Measurements from ENCODE around the gene TOMM22.

DNA sequence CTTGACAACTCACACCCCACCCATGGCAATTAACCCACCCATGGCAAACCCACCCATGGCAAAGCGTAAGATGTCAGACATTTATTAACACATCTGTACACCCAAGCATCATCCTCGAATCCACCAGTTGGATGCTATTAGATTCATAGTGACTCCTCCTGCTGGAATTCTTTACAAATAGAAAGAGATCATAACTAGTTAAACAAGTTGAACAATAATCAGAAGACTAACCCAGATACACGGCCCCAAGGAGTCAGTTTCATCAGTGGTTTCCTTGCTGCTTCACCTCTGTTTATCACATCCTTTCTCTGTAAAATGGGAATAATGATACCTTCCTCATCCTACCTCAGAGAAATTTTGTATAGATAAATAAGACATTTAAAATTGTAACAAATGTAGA lies 29.1 kb downstream of the TOMM22 start:
- no peak for TF ChIP-seq NR1H2 (CRISPR knock-in tag; IDR thresholded peaks at IDR 0.05)
- TF ChIP-seq, protein P1, sequence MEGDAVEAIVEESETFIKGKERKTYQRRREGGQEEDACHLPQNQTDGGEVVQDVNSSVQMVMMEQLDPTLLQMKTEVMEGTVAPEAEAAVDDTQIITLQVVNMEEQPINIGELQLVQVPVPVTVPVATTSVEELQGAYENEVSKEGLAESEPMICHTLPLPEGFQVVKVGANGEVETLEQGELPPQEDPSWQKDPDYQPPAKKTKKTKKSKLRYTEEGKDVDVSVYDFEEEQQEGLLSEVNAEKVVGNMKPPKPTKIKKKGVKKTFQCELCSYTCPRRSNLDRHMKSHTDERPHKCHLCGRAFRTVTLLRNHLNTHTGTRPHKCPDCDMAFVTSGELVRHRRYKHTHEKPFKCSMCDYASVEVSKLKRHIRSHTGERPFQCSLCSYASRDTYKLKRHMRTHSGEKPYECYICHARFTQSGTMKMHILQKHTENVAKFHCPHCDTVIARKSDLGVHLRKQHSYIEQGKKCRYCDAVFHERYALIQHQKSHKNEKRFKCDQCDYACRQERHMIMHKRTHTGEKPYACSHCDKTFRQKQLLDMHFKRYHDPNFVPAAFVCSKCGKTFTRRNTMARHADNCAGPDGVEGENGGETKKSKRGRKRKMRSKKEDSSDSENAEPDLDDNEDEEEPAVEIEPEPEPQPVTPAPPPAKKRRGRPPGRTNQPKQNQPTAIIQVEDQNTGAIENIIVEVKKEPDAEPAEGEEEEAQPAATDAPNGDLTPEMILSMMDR (IDR thresholded peaks at IDR 0.05) = no peak
- TF ChIP-seq ATF1 (CRISPR knock-in tag; IDR thresholded peaks at IDR 0.05) = no peak
- no peak for TF ChIP-seq MAX (CRISPR knock-in tag; IDR thresholded peaks at IDR 0.05)
- no peak for TF ChIP-seq ZNF317 (CRISPR knock-in tag; IDR thresholded peaks at IDR 0.05; ENCODE audit: borderline replicate concordance, low read depth)

Data from WTC11 (cell line).